NT2/D1 (cell line): ENCODE measurements around the gene RAPSN.

Experiments used
- DNase-seq: peaks from one replicate; pipeline ENCODE4 v3.0.0-alpha.2; 2011; ENCODE audit warnings: low read depth, low spot score
- H3K27me3 ChIP-seq: 2 replicates; pipeline ENCODE4 v1.6.0; 2011; ENCODE audit warnings: mild to moderate bottlenecking; ENCODE audit not compliant: insufficient read length, insufficient read depth
- H3K36me3 ChIP-seq: 2 replicates; pipeline ENCODE4 v1.6.1; 2011; ENCODE audit warnings: mild to moderate bottlenecking, low read length, mixed read lengths; ENCODE audit not compliant: insufficient read depth, insufficient read length
- H3K4me1 ChIP-seq: 2 replicates; pipeline ENCODE4 v1.5.1; 2011; ENCODE audit not compliant: insufficient read depth, insufficient read length
- H3K4me3 ChIP-seq: 2 replicates; pipeline ENCODE4 v1.5.1; 2011; ENCODE audit warnings: low read depth; ENCODE audit not compliant: insufficient read length
- H3K9ac ChIP-seq: 2 replicates; pipeline ENCODE4 v1.6.0; 2011; ENCODE audit warnings: low read depth; ENCODE audit not compliant: insufficient read length
- H3K9me3 ChIP-seq: 2 replicates; pipeline ENCODE4 v1.5.1; 2011; ENCODE audit warnings: mild to moderate bottlenecking, low read length; ENCODE audit not compliant: insufficient read depth
- SUZ12 ChIP-seq: IDR thresholded peaks from 2 replicates; pipeline ENCODE4 v1.6.1; 2011; ENCODE audit not compliant: insufficient read length, insufficient read depth; ENCODE audit errors: extremely low read depth
- YY1 ChIP-seq: IDR thresholded peaks from 2 replicates; pipeline ENCODE4 v1.6.1; 2011; ENCODE audit not compliant: insufficient read length, insufficient read depth
- ZNF274 ChIP-seq: IDR thresholded peaks from 2 replicates; pipeline ENCODE4 v1.6.1; 2011; ENCODE audit warnings: mild to moderate bottlenecking, low read depth, low read length

The RAPSN gene

GRCh38 chr11:47410370-47411264 lies 38.3 kb downstream of the RAPSN start:
- no peaks in the 10 kb centered on the region for H3K27me3 ChIP-seq
- no peaks in the 10 kb centered on the region for H3K9me3 ChIP-seq
- H3K9ac ChIP-seq, result peak overlapping the region; percentile 88
- H3K4me1 ChIP-seq, result peaks cover 35% of the 10 kb centered on the region
- TF ChIP-seq SUZ12 (no peak), ZNF274 (no peak), YY1 (no peak)
- no peak overlapping the region for H3K4me3 ChIP-seq
- H3K36me3 ChIP-seq, result peaks cover 48% of the 10 kb centered on the region
- DNase-seq, result no peak

DNA sequence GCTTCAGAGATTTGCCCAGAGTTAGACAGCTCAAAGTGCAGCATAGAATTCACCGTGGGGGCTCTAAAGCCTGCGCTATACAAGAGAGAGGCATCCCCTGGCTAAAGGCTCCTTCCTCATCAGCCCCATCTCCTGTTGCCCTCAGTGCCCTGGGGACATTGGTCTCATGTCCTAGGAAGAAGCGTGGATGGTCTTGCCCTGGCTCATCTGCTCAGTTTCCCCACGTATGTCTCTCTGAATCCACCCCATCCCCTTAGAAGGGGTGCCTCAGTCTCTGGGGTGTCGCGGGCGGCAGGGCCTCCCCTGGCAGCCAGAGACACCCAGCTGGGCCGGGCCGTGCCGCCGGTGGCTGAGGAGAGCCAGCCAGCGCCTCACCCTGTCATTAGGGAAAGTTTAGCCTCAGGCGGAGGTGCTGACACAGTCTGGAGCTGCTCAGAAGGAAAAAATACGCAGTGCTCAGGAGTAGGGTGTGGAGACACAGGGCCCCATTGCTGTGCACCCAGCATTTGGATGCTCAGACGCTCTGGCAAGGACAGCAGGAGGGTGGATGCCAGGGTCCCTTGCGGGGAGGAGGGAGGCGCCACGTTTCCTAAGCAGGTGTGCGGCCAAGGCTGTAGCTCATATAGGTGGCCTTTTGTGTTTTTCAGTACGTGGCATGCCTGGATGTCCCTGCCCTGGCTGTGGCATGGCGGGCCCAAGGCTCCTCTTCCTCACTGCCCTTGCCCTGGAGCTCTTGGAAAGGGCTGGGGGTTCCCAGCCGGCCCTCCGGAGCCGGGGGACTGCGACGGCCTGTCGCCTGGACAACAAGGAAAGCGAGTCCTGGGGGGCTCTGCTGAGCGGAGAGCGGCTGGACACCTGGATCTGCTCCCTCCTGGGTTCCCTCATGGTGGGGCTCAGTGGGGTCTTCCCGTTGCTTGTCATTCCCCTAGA lies 39.2 kb downstream of the RAPSN start:
- TF ChIP-seq YY1 (no peak), ZNF274 (no peak), SUZ12 (no peak)
- H3K4me3 ChIP-seq, result peak overlapping the region; percentile 87
- peaks cover 39% of the 10 kb centered on the region for H3K36me3 ChIP-seq
- no peak for DNase-seq
- no peaks in the 10 kb centered on the region for H3K27me3 ChIP-seq
- H3K4me1 ChIP-seq, result peaks cover 26% of the 10 kb centered on the region
- peak overlapping the region; percentile 88 for H3K9ac ChIP-seq
- no peaks in the 10 kb centered on the region for H3K9me3 ChIP-seq

DNA sequence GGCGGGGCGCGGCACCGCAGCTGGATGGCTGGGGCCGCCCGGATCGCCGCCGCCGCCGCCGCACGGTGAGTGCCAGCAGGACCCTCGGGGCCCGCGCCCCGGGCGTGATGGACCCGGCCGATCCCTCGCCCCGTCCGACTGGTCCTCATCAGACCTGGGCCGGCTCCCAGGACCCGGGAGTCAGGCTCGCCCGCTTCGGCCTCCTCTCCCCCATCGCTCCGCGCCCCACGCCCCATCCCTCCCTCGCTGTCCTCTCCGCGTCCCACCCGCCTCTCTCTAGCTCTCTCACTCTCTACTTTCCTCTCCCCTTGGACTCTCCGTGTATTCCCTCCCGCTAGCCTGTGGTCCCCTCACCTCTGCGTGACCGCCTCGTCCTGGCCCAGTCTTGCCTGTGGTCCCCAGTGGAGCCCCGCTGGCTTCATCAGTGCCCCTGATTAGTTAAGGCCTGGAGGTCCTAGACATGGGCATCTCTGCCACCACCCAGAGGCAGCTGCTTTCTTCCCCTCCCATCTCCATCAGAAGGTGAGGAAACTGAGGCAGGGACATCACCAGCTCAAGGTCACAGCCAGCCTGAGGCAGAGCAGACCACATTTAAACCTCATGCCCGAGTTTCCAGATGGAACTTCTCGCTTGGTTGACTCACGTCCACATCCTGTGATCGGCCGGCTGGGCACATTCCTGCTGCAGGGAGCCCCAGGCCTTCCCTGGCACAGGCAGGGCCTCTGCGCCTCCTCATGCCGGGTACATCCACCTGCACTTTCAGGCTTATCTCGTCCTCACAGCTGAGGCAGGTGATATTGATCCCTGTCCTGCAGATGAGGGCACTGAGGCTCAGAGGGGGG lies 40.1 kb downstream of the RAPSN start:
- Histone ChIP-seq H3K9ac (peak overlapping the region; percentile 88), H3K9me3 (no peaks in the 10 kb centered on the region), H3K27me3 (no peaks in the 10 kb centered on the region), H3K4me3 (peak overlapping the region; percentile 87), H3K36me3 (peaks cover 30% of the 10 kb centered on the region), H3K4me1 (peaks cover 19% of the 10 kb centered on the region)
- no peak for DNase-seq
- TF ChIP-seq SUZ12, result no peak
- no peak for TF ChIP-seq YY1

DNA sequence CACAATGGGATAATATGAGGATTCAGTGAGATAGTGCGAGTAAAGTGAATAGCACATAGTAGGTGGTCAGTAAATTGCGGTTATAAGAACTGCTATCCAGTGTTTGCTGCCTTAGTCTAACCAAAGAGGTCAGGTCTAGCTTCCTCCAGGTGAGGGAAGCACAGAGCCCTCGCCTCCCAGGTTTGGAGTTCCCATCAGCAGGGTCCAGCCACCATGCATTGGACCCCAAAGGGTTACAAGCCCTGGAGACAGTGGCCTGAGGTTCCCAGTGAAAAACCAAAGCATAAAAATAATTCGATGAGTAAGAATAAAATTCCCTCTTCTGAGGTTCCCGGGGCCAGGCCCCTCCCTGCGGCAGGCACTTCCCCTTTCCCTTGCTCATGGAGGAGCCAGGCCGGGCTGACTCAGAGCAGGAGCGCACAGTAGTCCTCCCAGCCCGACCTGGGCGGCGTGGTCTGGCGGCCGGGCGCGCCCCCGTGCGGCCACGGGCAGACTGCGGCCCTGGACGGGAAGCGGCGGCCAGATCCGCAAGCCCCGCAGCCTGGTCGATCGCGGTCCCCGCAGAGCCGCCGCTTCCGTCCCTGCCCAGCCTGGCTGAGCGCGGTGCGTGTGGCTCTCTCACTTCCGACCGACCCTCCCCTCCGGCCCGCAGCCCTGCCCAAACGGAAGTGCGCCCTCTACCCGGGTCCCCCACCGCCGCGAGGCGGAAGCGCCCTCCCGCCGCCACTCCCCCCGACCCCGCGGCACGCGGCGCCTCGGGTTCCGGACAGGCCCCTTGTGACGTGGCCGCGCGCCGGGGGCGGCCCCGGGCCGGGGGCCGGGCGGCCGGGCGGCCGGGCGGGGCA lies 41.0 kb downstream of the RAPSN start, which contains the start of gene SLC39A13:
Gene SLC39A13, plus strand, starts transcription at position 845 of the 845 bp plus-strand sequence. CDS start 1,505 bp downstream, outside the sequence.
- peak within 1 kb of the TSS; percentile 88 for H3K9ac ChIP-seq
- TF ChIP-seq YY1, result no peak
- no peak for TF ChIP-seq ZNF274
- TF ChIP-seq SUZ12, result no peak

DNA sequence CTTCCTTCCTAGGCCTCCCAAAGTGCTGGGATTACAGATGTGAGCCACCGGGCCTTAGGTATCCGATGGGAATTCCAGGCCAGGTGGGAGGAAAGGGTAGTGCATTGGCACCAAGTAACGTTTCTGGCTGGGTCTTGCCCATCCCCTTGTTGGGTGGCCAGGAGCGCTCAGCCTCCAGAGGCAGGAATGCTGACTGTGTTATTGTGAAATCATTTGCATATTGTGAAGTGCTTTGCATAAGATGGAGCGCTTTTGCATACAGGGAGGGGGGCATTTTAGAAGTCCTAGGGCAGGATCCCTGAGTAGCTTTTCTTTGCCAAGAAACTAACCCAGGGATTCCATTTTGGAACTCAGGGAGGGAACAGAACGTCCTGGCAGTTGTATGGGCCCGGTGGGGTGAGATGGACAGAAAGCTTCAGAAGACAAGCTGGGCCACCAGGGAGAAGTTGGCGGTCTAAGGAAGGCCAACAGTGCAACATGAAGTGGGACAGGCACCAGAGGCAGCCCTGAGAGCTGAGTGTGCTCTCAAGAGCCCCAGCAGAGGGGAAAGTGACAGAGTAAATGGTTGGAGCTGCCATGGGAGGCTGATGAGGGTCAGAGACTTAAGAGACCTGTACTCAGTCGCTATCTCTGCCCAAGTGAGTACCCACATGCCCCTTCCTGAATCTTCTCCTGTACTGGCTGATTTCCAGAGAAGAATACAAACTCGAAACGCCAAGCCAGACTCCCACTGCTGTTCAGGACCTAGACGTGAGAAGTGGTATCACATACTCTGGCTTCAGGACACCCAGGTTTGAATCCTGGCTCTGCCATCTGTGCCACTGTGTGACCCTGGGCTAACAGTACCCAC lies 41.8 kb downstream of the RAPSN start:
- Histone ChIP-seq H3K9ac (peak overlapping the region; percentile 87), H3K27me3 (no peaks in the 10 kb centered on the region), H3K4me1 (peaks cover 12% of the 10 kb centered on the region), H3K4me3 (peak overlapping the region; percentile 67), H3K36me3 (peaks cover 18% of the 10 kb centered on the region), H3K9me3 (no peaks in the 10 kb centered on the region)
- no peak for DNase-seq
- no peak for TF ChIP-seq ZNF274
- TF ChIP-seq SUZ12, result no peak
- no peak for TF ChIP-seq YY1

More for the DNA sequence above, 41.0 kb downstream of the RAPSN start, which contains the start of gene SLC39A13:
- H3K4me1 ChIP-seq, result peaks cover 14% of the 10 kb centered on the region
- H3K36me3 ChIP-seq, result peaks cover 22% of the 10 kb centered on the region
- DNase-seq, result peak; percentile 92
- H3K9me3 ChIP-seq, result no peaks in the 10 kb centered on the region
- H3K4me3 ChIP-seq, result peak within 1 kb of the TSS; percentile 87
- no peaks in the 10 kb centered on the region for H3K27me3 ChIP-seq
